Activated T-cell treated with anti-CD3 and anti-CD28 coated beads, Interleukin-2, amount 50 U/mL, for 48 hours (primary cell): Measurements from ENCODE around the gene NUCB1.
A peak's percentile ranks its signal among the peaks of the same experiment; 100 is the strongest.

Experiments used
- DNase-seq, 2 experiments: peaks; one replicate each; pipeline ENCODE4 v3.0.0-alpha.2; 2020

NUCB1 gene

DNA sequence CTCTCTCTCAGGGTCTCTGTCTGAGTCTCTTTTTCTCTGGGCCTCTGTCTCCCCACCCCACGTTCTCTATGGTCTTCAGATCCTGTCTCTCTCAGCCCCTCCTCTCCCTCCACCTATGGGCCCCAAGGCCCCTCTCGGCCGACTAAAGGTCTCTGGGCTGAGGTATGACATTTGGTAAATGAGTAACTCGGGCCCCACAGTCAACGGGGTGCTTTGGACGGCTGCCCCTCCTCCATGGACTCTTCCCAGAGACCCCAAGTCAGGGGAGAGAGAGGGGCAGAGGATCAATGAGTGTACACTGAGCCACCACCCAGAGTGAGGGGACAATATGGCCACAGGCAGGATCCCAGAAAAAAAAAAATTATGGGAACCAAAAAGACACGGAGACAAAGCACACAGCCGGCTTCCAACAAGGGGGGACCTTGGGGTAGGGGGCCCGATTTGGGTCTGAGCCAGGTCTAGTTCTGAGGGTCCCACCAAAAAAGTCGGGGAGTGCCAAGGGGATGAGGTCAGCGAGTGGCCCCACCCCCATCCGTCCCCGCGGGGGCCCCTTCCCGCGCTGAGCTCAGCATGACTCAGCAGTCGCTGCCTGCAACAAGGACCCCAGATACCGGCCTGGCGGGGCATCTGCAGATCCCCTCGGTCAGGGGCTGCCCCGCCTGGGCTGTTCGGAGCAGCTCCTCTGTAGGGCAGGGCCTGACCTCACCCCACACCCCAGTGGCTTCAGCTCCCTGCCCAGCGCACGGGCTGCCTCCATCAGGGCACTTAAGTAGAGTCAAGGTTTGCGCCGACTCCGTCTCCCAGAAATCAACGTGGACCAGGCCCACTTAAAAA is 63.5 kb downstream of the NUCB1 start:
- peak; percentile 83 to 88 for DNase-seq

GRCh38 chr19:48964205-48965039 is 64.3 kb downstream of the NUCB1 start:
- no peak for DNase-seq

DNA sequence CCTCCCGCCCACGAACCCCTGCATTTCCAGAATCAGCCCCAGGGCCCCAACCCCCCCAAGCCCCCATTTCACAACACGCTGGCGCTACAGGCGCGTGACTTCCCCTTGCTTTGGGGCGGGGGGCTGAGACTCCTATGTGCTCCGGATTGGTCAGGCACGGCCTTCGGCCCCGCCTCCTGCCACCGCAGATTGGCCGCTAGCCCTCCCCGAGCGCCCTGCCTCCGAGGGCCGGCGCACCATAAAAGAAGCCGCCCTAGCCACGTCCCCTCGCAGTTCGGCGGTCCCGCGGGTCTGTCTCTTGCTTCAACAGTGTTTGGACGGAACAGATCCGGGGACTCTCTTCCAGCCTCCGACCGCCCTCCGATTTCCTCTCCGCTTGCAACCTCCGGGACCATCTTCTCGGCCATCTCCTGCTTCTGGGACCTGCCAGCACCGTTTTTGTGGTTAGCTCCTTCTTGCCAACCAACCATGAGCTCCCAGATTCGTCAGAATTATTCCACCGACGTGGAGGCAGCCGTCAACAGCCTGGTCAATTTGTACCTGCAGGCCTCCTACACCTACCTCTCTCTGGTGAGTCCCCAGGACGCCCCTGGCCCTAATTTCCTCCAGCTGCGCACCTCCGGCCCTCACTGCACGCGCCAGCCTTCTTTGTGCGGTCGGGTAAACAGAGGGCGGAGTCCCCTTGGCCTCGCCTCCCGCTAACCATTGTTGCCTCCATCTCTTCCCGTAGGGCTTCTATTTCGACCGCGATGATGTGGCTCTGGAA is 65.1 kb downstream of the NUCB1 start, which contains the start of gene FTL:
FTL (plus strand) TSS at position 270 of the 766 bp plus-strand sequence; CDS start at position 469, 199 bp downstream.
- DNase-seq, result peak; percentile 94 to 96

DNA sequence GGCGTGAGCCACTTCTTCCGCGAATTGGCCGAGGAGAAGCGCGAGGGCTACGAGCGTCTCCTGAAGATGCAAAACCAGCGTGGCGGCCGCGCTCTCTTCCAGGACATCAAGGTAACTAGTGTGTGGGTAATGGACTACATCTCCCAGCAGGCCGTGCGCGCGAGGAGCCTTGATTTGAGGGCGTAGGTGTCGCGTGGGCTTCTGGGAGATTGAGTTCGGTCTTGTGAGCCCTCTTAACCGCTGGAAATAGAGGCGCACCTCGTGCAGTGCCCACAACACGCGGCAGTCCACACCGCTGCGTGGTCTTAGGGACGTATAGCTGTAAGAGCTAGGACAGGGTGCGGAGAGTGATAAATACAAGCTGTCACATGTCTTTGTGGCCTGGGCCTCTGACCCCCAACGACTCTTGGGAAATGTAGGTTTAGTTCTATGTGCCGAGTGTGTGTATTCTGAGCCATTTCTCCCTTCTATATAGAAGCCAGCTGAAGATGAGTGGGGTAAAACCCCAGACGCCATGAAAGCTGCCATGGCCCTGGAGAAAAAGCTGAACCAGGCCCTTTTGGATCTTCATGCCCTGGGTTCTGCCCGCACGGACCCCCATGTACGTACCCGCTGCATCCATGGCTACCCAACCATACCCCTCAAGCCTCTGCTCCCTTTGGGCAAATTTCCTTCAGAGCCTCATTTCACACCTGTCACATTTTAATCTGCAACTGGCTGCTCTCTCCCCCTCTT is 65.9 kb downstream of the NUCB1 start:
- peak; percentile 94 to 95 for DNase-seq

- DNase-seq, result peak in 1 of 2 experiments; percentile 32
Measured at GRCh38 chr19:48966541-48967345, 66.6 kb downstream of the NUCB1 start.

GRCh38 chr19:48967346-48968178 is 67.5 kb downstream of the NUCB1 start:
- DNase-seq, result peak in 1 of 2 experiments; percentile 31

DNA sequence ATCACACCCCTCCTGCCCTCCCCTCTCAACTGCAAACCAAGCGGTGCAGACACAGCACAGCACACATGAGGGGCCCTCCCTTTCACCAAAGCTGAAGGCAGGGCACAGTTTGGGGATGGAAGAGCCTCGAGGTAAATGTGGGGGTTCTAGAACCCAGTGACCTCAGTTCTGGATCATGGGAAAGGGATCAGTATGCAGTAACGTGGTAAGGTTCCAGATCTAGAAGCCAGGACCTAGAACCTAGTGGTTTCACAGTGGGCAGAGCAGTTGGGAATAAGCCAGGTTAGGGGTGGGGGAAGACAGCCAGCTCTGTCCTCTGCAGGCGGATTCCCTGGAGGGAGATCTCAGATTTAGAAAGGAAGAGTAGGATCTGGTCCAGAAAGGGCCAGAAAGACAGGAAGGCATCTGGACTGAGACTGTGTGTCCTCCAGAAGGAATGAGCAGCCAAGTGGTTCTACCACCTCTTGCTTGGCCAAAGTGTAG is 68.1 kb downstream of the NUCB1 start:
- DNase-seq, result no peak

DNA sequence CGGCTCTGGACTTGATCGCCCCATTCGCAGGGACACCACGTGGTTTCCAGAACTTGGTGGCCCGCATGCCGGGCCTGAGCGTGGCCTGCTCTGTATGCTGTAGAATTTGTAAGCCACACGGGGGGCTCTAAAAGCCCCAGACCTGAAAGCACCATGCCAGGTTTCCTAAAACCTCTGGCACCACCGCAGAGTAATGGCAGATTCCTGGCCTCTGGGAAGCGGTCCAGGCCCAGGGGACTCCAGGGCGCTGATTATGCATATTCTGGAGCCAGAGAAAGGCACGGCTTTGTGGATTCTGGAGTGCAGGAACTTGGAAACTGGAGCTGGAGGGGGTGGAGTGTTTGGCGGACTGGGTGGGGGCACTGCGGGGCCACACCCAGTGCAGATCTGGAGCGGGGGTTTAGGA is 68.7 kb downstream of the NUCB1 start:
- no peak for DNase-seq

DNA sequence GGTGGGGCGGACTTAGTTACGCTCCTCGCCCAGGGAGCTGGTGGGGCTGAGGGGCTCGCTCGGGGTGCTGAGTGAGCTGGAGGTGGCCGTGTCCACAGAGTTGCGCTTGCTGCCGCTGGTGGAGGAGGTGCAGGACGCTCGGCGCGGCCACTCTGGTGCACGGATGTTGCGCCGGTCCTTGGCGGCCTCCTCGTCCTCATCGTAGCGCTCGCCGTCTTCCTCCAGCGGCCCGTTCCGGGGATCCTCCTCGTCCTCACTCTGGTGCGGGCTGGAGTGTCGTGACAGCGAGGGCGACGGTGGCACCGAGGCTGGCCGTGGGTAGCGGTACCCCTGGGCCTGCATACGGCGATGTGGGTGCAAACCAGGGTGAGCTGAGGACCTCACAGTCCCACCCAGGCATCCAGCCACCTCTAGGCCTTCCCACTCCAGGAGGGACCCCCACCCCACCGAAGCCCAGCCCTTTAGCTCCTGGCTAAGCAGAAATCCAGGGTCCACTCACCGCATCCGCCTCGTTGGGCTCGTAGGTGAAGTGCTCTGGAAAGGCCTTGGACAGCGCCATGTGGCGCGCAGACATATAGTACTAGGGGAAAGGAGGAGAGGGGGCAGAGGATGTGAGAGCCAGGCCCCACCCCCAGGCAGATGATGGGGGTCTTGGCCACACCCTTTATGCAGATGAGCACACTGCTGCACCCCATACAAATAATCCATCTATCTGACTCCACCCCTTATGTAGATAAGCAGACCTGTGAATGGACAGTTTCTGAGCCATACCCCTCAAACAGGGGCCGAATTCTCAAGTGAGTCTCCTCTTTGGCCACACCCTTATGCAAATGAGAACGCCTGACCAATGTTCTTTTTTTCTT is 69.4 kb downstream of the NUCB1 start:
- no peak for DNase-seq

- DNase-seq, result no peak
Measured at GRCh38 chr19:48970139-48970766, 70.1 kb downstream of the NUCB1 start.

DNA sequence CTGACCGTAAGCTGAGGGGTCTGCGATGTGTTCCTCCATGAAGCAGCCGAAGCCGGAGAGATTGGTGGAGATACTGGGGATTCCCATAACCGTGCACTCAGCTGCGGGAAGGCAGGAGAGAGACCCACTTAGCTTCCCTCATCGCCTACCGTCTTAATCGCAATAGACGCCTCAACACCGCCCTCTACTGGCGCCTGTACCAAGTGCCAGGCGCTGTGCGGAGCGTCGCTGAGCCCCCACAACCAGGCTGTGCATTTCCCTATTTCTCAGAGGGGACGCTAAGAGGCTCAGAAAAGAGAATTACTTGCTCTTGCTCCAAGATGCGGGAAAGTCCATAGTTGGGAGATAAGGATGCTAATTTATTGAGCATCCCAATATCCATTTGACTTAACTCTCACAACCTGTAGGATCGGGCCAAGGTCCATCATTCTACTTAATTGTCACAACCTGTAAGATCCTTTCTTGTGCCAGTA is 70.8 kb downstream of the NUCB1 start:
- DNase-seq, result peak; percentile 88
